Endodermal cell (in vitro differentiated cells): ENCODE measurements around the gene EME2. TPM values are rescaled to one million over a fixed set of nuclear protein-coding genes. Genes with fewer than 3 reads are reported as not detected.

Source experiments
- DNase-seq: peaks from one replicate; pipeline ENCODE4 v3.0.0-alpha.2; 2017
- H3K27ac ChIP-seq: 2 replicates; pipeline ENCODE4 v1.5.1; 2013; ENCODE audit warnings: mild to moderate bottlenecking, low read depth, low read length, moderate library complexity
- H3K27me3 ChIP-seq: 2 replicates; pipeline ENCODE4 v1.6.1; 2013; ENCODE audit warnings: mild to moderate bottlenecking, low read length, moderate library complexity; ENCODE audit not compliant: insufficient read depth, control insufficient read depth, poor library complexity, severe bottlenecking
- H3K36me3 ChIP-seq: 2 replicates; pipeline ENCODE4 v1.7.0; 2013; ENCODE audit warnings: mild to moderate bottlenecking, low read length, moderate library complexity; ENCODE audit not compliant: control insufficient read depth, insufficient read depth
- H3K4me1 ChIP-seq: one replicate; pipeline ENCODE4 v1.7.0; 2013; ENCODE audit warnings: low read length; ENCODE audit not compliant: control insufficient read depth, insufficient read depth
- H3K4me3 ChIP-seq: 2 replicates; pipeline ENCODE4 v1.5.1; 2013; ENCODE audit warnings: mild to moderate bottlenecking, low read length, moderate library complexity
- H3K9ac ChIP-seq: 2 replicates; pipeline ENCODE4 v1.6.1; 2013; ENCODE audit warnings: mild to moderate bottlenecking, low read length, moderate library complexity; ENCODE audit not compliant: poor library complexity, severe bottlenecking; ENCODE audit errors: extremely low read depth
- H3K9me3 ChIP-seq: 2 replicates; pipeline ENCODE4 v1.6.1; 2013; ENCODE audit warnings: mild to moderate bottlenecking, low read length, moderate library complexity; ENCODE audit not compliant: control insufficient read depth
- H3K27ac Mint-ChIP-seq: 2 replicates; pipeline ENCODE4 v1.8.0; 2020; ENCODE audit warnings: mixed read lengths
- H3K27me3 Mint-ChIP-seq: 2 replicates; pipeline ENCODE4 v1.8.0; 2021; ENCODE audit warnings: mild to moderate bottlenecking, mixed read lengths; ENCODE audit not compliant: insufficient read depth
- H3K36me3 Mint-ChIP-seq: 2 replicates; pipeline ENCODE4 v1.8.0; 2020; ENCODE audit warnings: low read depth, mixed read lengths
- H3K4me1 Mint-ChIP-seq: 2 replicates; pipeline ENCODE4 v1.8.0; 2020; ENCODE audit warnings: mixed read lengths
- H3K4me3 Mint-ChIP-seq: 2 replicates; pipeline ENCODE4 v1.8.0; 2020; ENCODE audit warnings: mild to moderate bottlenecking, moderate library complexity, mixed read lengths
- H3K9me3 Mint-ChIP-seq: 2 replicates; pipeline ENCODE4 v1.8.0; 2020; ENCODE audit warnings: mild to moderate bottlenecking, mixed read lengths
- CTCF ChIP-seq: fragments of 200-600 bp; sonication (generic); conservative IDR thresholded peaks from 2 replicates; pipeline ENCODE4 v1.5.0; 2021; ENCODE audit warnings: antibody characterized with exemption, mild to moderate bottlenecking
- WGBS, 2 experiments: methylation state at CpG; one replicate each; pipeline versions ENCODE4 v1.1.5 to v1.1.7; 2013; ENCODE audit warnings: missing lambda C conversion rate in 2 of 2, mixed read lengths in 1 of 2; ENCODE audit not compliant: insufficient coverage in 1 of 2, insufficient read length in 1 of 2; 5-methylcytosine and 5-hydroxymethylcytosine counted together
- total RNA-seq, 2 donors: library from RNA; stranded (reverse); fragmentation: NEBNext Ultra II Directional in 1 of 2; extraction: Animal tissue kit (Norgen Biotek cat#: 25700) in 1 of 2; gene quantifications; 2 replicates in 1 of 2; 3 replicates in 1 of 2; pipeline ENCODE4 v1.2.1, GENCODE V29; 2021

The EME2 gene
- total RNA-seq, 2 donors from 2014 or later, result 34.3 to 64.3 TPM

- Mint-ChIP-seq H3K4me3 (peak overlapping the region; percentile 85), H3K27ac (no peak overlapping the region), H3K36me3 (peaks cover 12% of the 10 kb centered on the region), H3K27me3 (no peaks in the 10 kb centered on the region), H3K4me1 (peaks cover 10% of the 10 kb centered on the region), H3K9me3 (no peaks in the 10 kb centered on the region)
- Histone ChIP-seq H3K27ac (no peak overlapping the region), H3K4me1 (peaks cover 8% of the 10 kb centered on the region), H3K9ac (no peak overlapping the region), H3K27me3 (no peaks in the 10 kb centered on the region), H3K36me3 (peaks cover 19% of the 10 kb centered on the region), H3K9me3 (no peaks in the 10 kb centered on the region), H3K4me3 (no peak overlapping the region)
- no peak for DNase-seq
- 92 to 93% methylated on average over 12 to 27 of the region's 27 CpGs for WGBS, 2 experiments
- TF ChIP-seq CTCF, result no peak
Observed at GRCh38 chr16:1779741-1780676, 7.4 kb downstream of the EME2 start.

GRCh38 chr16:1780677-1781072 lies 8.1 kb downstream of the EME2 start:
- Histone ChIP-seq H3K36me3 (peaks cover 21% of the 10 kb centered on the region), H3K27ac (no peak overlapping the region), H3K4me3 (peak overlapping the region; percentile 96), H3K27me3 (no peaks in the 10 kb centered on the region), H3K4me1 (peaks cover 8% of the 10 kb centered on the region), H3K9ac (no peak overlapping the region), H3K9me3 (no peaks in the 10 kb centered on the region)
- 87 to 96% methylated on average over 6 of the region's 6 CpGs for WGBS, 2 experiments
- DNase-seq, result no peak
- TF ChIP-seq CTCF, result no peak
- H3K27me3 Mint-ChIP-seq, result no peaks in the 10 kb centered on the region
- peaks cover 10% of the 10 kb centered on the region for H3K4me1 Mint-ChIP-seq
- peak overlapping the region; percentile 17 for H3K27ac Mint-ChIP-seq
- H3K4me3 Mint-ChIP-seq, result peak overlapping the region; percentile 85
- peaks cover 15% of the 10 kb centered on the region for H3K36me3 Mint-ChIP-seq
- H3K9me3 Mint-ChIP-seq, result no peaks in the 10 kb centered on the region

GRCh38 chr16:1781254-1781653 lies 8.6 kb downstream of the EME2 start:
- peaks cover 10% of the 10 kb centered on the region for H3K4me1 Mint-ChIP-seq
- H3K27ac Mint-ChIP-seq, result peak overlapping the region; percentile 94
- TF ChIP-seq CTCF, result no peak
- no peaks in the 10 kb centered on the region for H3K27me3 Mint-ChIP-seq
- no peak for DNase-seq
- H3K9me3 ChIP-seq, result no peaks in the 10 kb centered on the region
- peaks cover 8% of the 10 kb centered on the region for H3K4me1 ChIP-seq
- peaks cover 19% of the 10 kb centered on the region for H3K36me3 Mint-ChIP-seq
- H3K9ac ChIP-seq, result peak overlapping the region; percentile 73
- peak overlapping the region; percentile 85 for H3K4me3 Mint-ChIP-seq
- H3K27me3 ChIP-seq, result no peaks in the 10 kb centered on the region
- 84 to 90% methylated on average over 14 to 20 of the region's 20 CpGs for WGBS, 2 experiments
- H3K36me3 ChIP-seq, result peaks cover 24% of the 10 kb centered on the region
- H3K27ac ChIP-seq, result no peak overlapping the region
- no peaks in the 10 kb centered on the region for H3K9me3 Mint-ChIP-seq
- H3K4me3 ChIP-seq, result peak overlapping the region; percentile 96
